NT2/D1 (cell line): ENCODE results near the gene CLEC3B.

Experiments
- SUZ12 ChIP-seq: IDR thresholded peaks from 2 replicates; pipeline ENCODE4 v1.6.1; 2011; ENCODE audit not compliant: insufficient read length, insufficient read depth; ENCODE audit errors: extremely low read depth
- YY1 ChIP-seq: IDR thresholded peaks from 2 replicates; pipeline ENCODE4 v1.6.1; 2011; ENCODE audit not compliant: insufficient read length, insufficient read depth
- ZNF274 ChIP-seq: IDR thresholded peaks from 2 replicates; pipeline ENCODE4 v1.6.1; 2011; ENCODE audit warnings: mild to moderate bottlenecking, low read depth, low read length

GRCh38 chr3:45082142-45082538 lies 56.0 kb downstream of the CLEC3B start:
- TF ChIP-seq YY1 (no peak), ZNF274 (no peak), SUZ12 (no peak)
